Hepatocyte (in vitro differentiated cells): ENCODE data around the gene FGFR3. TPM values are rescaled to one million over a fixed set of nuclear protein-coding genes. Genes with fewer than 3 reads are reported as not detected.

Experiments used
- DNase-seq: peaks from one replicate; pipeline ENCODE4 v3.0.0-alpha.2; 2016; ENCODE audit warnings: low spot score
- H2AFZ ChIP-seq: fragments of 200-600 bp; sonication (generic); 2 replicates; pipeline ENCODE4 v1.6.0; 2016; ENCODE audit warnings: antibody characterized with exemption, mild to moderate bottlenecking
- H3K27ac ChIP-seq: fragments of 200-600 bp; sonication (generic); 2 replicates; pipeline ENCODE4 v1.5.1; 2016; ENCODE audit warnings: mild to moderate bottlenecking
- H3K27me3 ChIP-seq: fragments of 200-600 bp; sonication (generic); 2 replicates; pipeline ENCODE4 v1.6.1; 2016
- H3K36me3 ChIP-seq: fragments of 200-600 bp; sonication (generic); replicated peaks from 2 replicates; pipeline ENCODE4 v1.5.1; 2016; ENCODE audit warnings: low read depth; ENCODE audit not compliant: insufficient read depth
- H3K4me1 ChIP-seq: fragments of 200-600 bp; sonication (generic); 2 replicates; pipeline ENCODE4 v1.5.1; 2016; ENCODE audit warnings: mild to moderate bottlenecking, moderate library complexity; ENCODE audit not compliant: insufficient read depth
- H3K4me2 ChIP-seq: fragments of 200-600 bp; sonication (generic); 2 replicates; pipeline ENCODE4 v1.6.0; 2016
- H3K4me3 ChIP-seq: fragments of 200-600 bp; sonication (generic); 2 replicates; pipeline ENCODE4 v1.5.1; 2016; ENCODE audit warnings: mild to moderate bottlenecking
- H3K79me2 ChIP-seq: fragments of 200-600 bp; sonication (generic); 2 replicates; pipeline ENCODE4 v1.6.0; 2017; ENCODE audit warnings: mild to moderate bottlenecking
- H3K9me2 ChIP-seq: fragments of 200-600 bp; sonication (generic); replicated peaks from 2 replicates; pipeline ENCODE4 v1.6.0; 2017; ENCODE audit warnings: mild to moderate bottlenecking; ENCODE audit not compliant: insufficient read depth
- H3K9me3 ChIP-seq: fragments of 200-600 bp; sonication (generic); 2 replicates; pipeline ENCODE4 v1.5.1; 2016; ENCODE audit warnings: low read depth, mild to moderate bottlenecking
- H4K20me1 ChIP-seq: fragments of 200-600 bp; sonication (generic); 2 replicates; pipeline ENCODE4 v1.6.0; 2016; ENCODE audit warnings: mild to moderate bottlenecking; ENCODE audit not compliant: insufficient read depth, poor library complexity, severe bottlenecking
- EZH2 ChIP-seq: fragments of 200-600 bp; sonication (generic); IDR thresholded peaks from 2 replicates; pipeline ENCODE4 v1.6.1; 2016; ENCODE audit warnings: antibody characterized with exemption, mild to moderate bottlenecking, borderline replicate concordance
- EZH2phosphoT487 ChIP-seq: fragments of 200-600 bp; sonication (generic); IDR thresholded peaks from one replicate; pipeline ENCODE4 v1.6.1; 2018; ENCODE audit warnings: antibody characterized with exemption, mild to moderate bottlenecking, low read depth, moderate library complexity; ENCODE audit not compliant: unreplicated experiment, severe bottlenecking
- WGBS: methylation state at CpG from one replicate; pipeline ENCODE4 v1.1.6; 2016; ENCODE audit warnings: low lambda C conversion rate; ENCODE audit errors: missing lambda C conversion rate; 5-methylcytosine and 5-hydroxymethylcytosine counted together
- polyA plus RNA-seq: library from polyadenylated mRNA; unstranded; fragments of >200 nt; fragmentation: Nextera tagmentation; extraction: Ambion mirVana; gene quantifications from 2 replicates; pipeline ENCODE4 v1.2.1, GENCODE V29; 2016
- total RNA-seq: library from RNA; depleted of rRNA; stranded (reverse); fragments of >200 nt; gene quantifications from 2 replicates; pipeline ENCODE4 v1.2.3, GENCODE V29; 2014
- TF ChIP-seq, protein P1 (sequence below): fragments of 200-600 bp; sonication (generic); IDR thresholded peaks from 2 replicates; pipeline ENCODE4 v1.5.1; 2016; ENCODE audit warnings: antibody characterized with exemption, mild to moderate bottlenecking; ENCODE audit not compliant: poor library complexity

The FGFR3 gene
- total and polyA plus RNA-seq, 2 experiments from 2014 or later, result 82.0 to 99.8 TPM

DNA sequence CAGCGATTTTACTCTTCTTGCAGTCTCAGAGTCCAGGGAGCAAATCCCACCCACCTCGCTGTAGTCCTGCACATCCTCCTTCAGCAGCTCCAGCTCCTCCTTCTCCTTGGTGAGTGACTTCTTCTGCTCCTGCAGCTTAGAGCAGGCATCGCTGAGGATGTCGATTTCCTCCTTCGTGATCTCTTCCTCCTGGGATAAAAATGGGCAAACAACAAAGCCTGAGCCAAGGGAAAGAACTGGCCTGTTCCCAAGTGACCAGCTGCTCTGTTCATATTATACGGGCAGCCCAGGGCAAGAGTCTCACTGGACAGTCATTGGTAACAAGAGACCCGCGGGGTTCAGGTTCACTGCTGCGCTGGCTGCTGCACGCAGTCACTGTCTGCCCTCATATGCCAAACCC, 26.2 kb downstream of the FGFR3 start:
- Histone ChIP-seq H3K36me3 (no peaks in the 10 kb centered on the region), H3K4me3 (no peak overlapping the region), H3K79me2 (no peaks in the 10 kb centered on the region), H3K27ac (no peak overlapping the region), H3K9me2 (no peaks in the 10 kb centered on the region), H2AFZ (no peak overlapping the region), H3K4me2 (no peak overlapping the region), H3K9me3 (no peaks in the 10 kb centered on the region), H4K20me1 (no peaks in the 10 kb centered on the region), H3K4me1 (no peaks in the 10 kb centered on the region), H3K27me3 (no peaks in the 10 kb centered on the region)
- DNase-seq, result no peak
- WGBS, result 94% methylated on average over 10 of the region's 10 CpGs
- TF ChIP-seq EZH2 (no peak), EZH2phosphoT487 (no peak)
- TF ChIP-seq, protein P1, sequence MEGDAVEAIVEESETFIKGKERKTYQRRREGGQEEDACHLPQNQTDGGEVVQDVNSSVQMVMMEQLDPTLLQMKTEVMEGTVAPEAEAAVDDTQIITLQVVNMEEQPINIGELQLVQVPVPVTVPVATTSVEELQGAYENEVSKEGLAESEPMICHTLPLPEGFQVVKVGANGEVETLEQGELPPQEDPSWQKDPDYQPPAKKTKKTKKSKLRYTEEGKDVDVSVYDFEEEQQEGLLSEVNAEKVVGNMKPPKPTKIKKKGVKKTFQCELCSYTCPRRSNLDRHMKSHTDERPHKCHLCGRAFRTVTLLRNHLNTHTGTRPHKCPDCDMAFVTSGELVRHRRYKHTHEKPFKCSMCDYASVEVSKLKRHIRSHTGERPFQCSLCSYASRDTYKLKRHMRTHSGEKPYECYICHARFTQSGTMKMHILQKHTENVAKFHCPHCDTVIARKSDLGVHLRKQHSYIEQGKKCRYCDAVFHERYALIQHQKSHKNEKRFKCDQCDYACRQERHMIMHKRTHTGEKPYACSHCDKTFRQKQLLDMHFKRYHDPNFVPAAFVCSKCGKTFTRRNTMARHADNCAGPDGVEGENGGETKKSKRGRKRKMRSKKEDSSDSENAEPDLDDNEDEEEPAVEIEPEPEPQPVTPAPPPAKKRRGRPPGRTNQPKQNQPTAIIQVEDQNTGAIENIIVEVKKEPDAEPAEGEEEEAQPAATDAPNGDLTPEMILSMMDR, result no peak

DNA sequence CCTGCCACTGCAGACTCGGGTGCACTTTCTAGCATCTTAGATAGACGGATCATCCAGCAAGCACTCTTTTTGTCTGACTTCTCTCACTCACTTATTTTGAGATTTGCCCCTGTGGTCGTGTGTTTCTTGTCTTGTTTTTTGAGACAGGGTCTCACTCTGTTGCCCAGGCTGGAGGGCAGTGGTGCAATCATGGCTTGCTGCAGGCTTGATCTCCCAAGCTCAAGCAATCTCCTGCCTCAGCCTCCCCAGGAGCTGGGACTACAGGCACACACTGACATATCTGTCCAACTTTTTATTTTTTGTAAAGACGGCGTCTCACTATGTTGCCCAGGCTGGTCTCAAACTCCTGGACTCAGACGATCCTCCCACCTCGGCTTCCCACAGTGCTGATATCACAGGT, 26.7 kb downstream of the FGFR3 start:
- WGBS, result 96% methylated on average over 7 of the region's 7 CpGs
- TF ChIP-seq EZH2phosphoT487 (no peak), EZH2 (no peak)
- TF ChIP-seq, protein P1, result no peak
- Histone ChIP-seq H3K36me3 (no peaks in the 10 kb centered on the region), H2AFZ (no peak overlapping the region), H3K79me2 (no peaks in the 10 kb centered on the region), H3K4me3 (no peak overlapping the region), H3K27ac (no peak overlapping the region), H3K4me2 (no peak overlapping the region), H3K9me3 (no peaks in the 10 kb centered on the region), H3K27me3 (no peaks in the 10 kb centered on the region), H3K9me2 (no peaks in the 10 kb centered on the region), H3K4me1 (no peaks in the 10 kb centered on the region), H4K20me1 (no peaks in the 10 kb centered on the region)
- DNase-seq, result no peak

DNA sequence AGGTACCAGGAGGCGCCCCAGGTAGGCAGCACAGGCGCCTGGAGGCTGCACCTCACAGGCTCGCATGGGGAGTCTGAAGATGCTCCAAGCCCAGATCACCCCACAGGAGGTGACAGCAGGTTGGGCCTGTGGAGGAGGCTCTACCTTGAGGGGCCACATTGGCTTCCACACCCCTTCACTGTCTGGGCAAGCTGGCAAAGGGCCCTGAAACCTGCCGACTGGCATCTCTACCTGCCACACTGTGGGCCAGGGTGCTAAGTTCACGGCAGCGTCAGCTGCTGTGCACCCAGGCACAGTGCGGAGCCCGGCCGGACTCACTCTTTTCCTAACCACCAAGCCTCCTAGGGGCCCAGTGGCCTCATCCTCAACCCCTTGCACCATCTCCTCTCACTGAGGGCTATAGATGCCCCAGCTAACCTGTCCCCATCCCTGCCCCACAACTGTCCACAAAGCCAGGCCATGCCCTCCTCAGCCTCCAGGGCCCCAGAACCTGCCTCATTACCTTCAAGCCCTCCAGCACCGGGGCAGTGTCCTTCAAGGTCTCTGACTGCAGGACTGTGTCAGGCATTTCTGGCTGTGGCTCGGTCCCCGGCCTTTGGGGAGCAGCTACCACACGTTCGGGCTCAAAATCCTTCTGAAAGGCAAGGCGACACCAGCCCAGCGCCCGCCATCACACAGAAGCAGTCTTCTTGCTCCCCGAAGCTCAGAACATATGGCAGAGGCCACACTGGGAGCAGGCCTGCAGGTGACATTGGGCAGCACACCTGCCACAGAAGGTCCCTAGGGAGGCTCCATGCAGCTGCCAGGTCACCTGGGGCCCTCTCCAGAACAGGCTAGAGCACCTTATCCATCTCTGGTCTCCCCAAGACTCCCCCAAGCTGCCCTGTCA, 28.8 kb downstream of the FGFR3 start:
- WGBS, result 98% methylated on average over 18 of the region's 18 CpGs
- H3K4me1 ChIP-seq, result no peaks in the 10 kb centered on the region

More for the DNA sequence above, 28.8 kb downstream of the FGFR3 start:
- H3K27ac ChIP-seq, result no peak overlapping the region
- H3K27me3 ChIP-seq, result no peaks in the 10 kb centered on the region
- H3K79me2 ChIP-seq, result no peaks in the 10 kb centered on the region
- no peak overlapping the region for H3K4me2 ChIP-seq
- H3K36me3 ChIP-seq, result no peaks in the 10 kb centered on the region
- no peaks in the 10 kb centered on the region for H3K9me3 ChIP-seq
- no peak for DNase-seq
- TF ChIP-seq EZH2phosphoT487 (no peak), EZH2 (no peak)
- TF ChIP-seq, protein P1, result no peak
- H3K4me3 ChIP-seq, result no peak overlapping the region
- H3K9me2 ChIP-seq, result no peaks in the 10 kb centered on the region
- H4K20me1 ChIP-seq, result no peaks in the 10 kb centered on the region
- H2AFZ ChIP-seq, result no peak overlapping the region
